Right atrium auricular region (tissue), 2 donors: ENCODE data around the gene NAA80. TPM values are rescaled to one million over a fixed set of nuclear protein-coding genes. Genes with fewer than 3 reads are reported as not detected.
A peak's percentile ranks its signal among the peaks of the same experiment; 100 is the strongest.
"Not testable (repeated sequence)": the region's sequence is repeated elsewhere in the genome, so short reads cannot be mapped to it uniquely, and the experiment has no call there.

Source experiments
- DNase-seq: peaks from one replicate; pipeline ENCODE4 v3.0.0-alpha.2; 2019; ENCODE audit warnings: low spot score
- H3K27ac ChIP-seq, 2 donors: fragments of 200-600 bp; sonication (generic); 1 replicate in 1 of 2; 2 replicates in 1 of 2; pipeline ENCODE4 v1.5.1; 2016 to 2019
- H3K27me3 ChIP-seq, 2 donors: fragments of 200-600 bp; sonication (generic); one replicate each; pipeline versions ENCODE4 v1.5.1 to v1.6.0; 2017 to 2019
- H3K36me3 ChIP-seq: fragments of 200-600 bp; sonication (generic); one replicate; pipeline ENCODE4 v1.5.1; 2016
- H3K4me1 ChIP-seq, 2 donors: fragments of 200-600 bp; sonication (generic); one replicate each; pipeline versions ENCODE4 v1.5.1 to v1.6.0; 2017 to 2019
- H3K4me3 ChIP-seq, 2 donors: fragments of 200-600 bp; sonication (generic); 1 replicate in 1 of 2; 2 replicates in 1 of 2; pipeline ENCODE4 v1.5.1; 2017 to 2019; ENCODE audit warnings: mild to moderate bottlenecking in 1 of 2, moderate library complexity in 1 of 2
- H3K9me3 ChIP-seq, 2 donors: fragments of 200-600 bp; sonication (generic); one replicate each; pipeline ENCODE4 v1.5.1; 2019
- CTCF ChIP-seq, 2 donors: fragments of 200-600 bp; sonication (generic); IDR thresholded peaks; one replicate each; pipeline ENCODE4 v1.5.1; 2019; ENCODE audit warnings: antibody characterized with exemption in 2 of 2
- total RNA-seq, 2 donors: library from RNA; depleted of rRNA; stranded (reverse); fragments of >200 nt; gene quantifications; one replicate each; pipeline ENCODE4 v1.1.0, GENCODE V29; 2016

Gene NAA80
- total RNA-seq, 2 donors from 2014 or later, result 9.0 to 10.7 TPM

GRCh38 chr3:50287262-50287661 lies 11.9 kb downstream of the NAA80 start:
- Histone ChIP-seq H3K4me3 (no peak overlapping the region), H3K9me3 (no peaks in the 10 kb centered on the region), H3K4me1 (peaks cover 0 to 47% of the 10 kb centered on the region in 2 donors), H3K27ac (peak overlapping the region; percentile 55 to 67), H3K27me3 (no peaks in the 10 kb centered on the region), H3K36me3 (peaks cover 38% of the 10 kb centered on the region)
- DNase-seq, result no peak
- TF ChIP-seq CTCF (IDR thresholded peaks at IDR 0.05), result no peak

GRCh38 chr3:50286322-50287227 lies 12.6 kb downstream of the NAA80 start:
- Histone ChIP-seq H3K4me1 (peaks cover 0 to 41% of the 10 kb centered on the region in 2 donors), H3K4me3 (no peak overlapping the region), H3K9me3 (no peaks in the 10 kb centered on the region), H3K27ac (peak overlapping the region; percentile 55 to 67), H3K36me3 (peaks cover 38% of the 10 kb centered on the region), H3K27me3 (no peaks in the 10 kb centered on the region)
- DNase-seq, result no peak
- no peak for TF ChIP-seq CTCF (IDR thresholded peaks at IDR 0.05)

GRCh38 chr3:50284121-50284520 lies 15.1 kb downstream of the NAA80 start:
- H3K36me3 ChIP-seq, result peaks cover 23% of the 10 kb centered on the region
- H3K27me3 ChIP-seq, H3K9me3 ChIP-seq, DNase-seq, H3K4me3 ChIP-seq, H3K27ac ChIP-seq: not testable (repeated sequence)
- H3K4me1 ChIP-seq, result peaks cover 0 to 34% of the 10 kb centered on the region in 2 donors

GRCh38 chr3:50279255-50280016 lies 19.8 kb downstream of the NAA80 start:
- no peaks in the 10 kb centered on the region for H3K9me3 ChIP-seq
- H3K4me3 ChIP-seq, result peak overlapping the region in 1 of 2 donors; percentile 10
- H3K36me3 ChIP-seq, result no peaks in the 10 kb centered on the region
- peak overlapping the region; percentile 71 to 87 for H3K27ac ChIP-seq
- no peaks in the 10 kb centered on the region for H3K27me3 ChIP-seq
- TF ChIP-seq CTCF (IDR thresholded peaks at IDR 0.05), result no peak
- peaks cover 0 to 33% of the 10 kb centered on the region in 2 donors for H3K4me1 ChIP-seq
- DNase-seq, result no peak

GRCh38 chr3:50278880-50279224 lies 20.4 kb downstream of the NAA80 start, which contains the start of gene LSMEM2:
TSS of gene LSMEM2 (plus strand) at chr3:50279087. CDS start at chr3:50279114, 27 bp downstream.
- H3K9me3 ChIP-seq, result no peaks in the 10 kb centered on the region
- H3K36me3 ChIP-seq, result no peaks in the 10 kb centered on the region
- H3K27ac ChIP-seq, result peak within 1 kb of the TSS; percentile 71 to 87
- H3K4me3 ChIP-seq, result peak within 1 kb of the TSS in 1 of 2 donors; percentile 10
- TF ChIP-seq CTCF (IDR thresholded peaks at IDR 0.05), result no peak
- no peaks in the 10 kb centered on the region for H3K27me3 ChIP-seq
- DNase-seq, result no peak
- peaks cover 0 to 39% of the 10 kb centered on the region in 2 donors for H3K4me1 ChIP-seq
